HEK293 (cell line): ENCODE measurements around the gene ARID5A.

ENCODE experiments used
- CTCF ChIA-PET: fragments of 350-600 bp; formaldehyde crosslinking; extraction: SDS; loops from one replicate; lab custom pipeline; 2021; ENCODE audit warnings: antibody characterized with exemption; lab: Yijun Ruan, JAX
- POLR2A ChIA-PET: fragments of 300-600 bp; formaldehyde crosslinking; extraction: SDS; loops from one replicate; lab custom pipeline; 2020; ENCODE audit warnings: antibody characterized with exemption, inconsistent platforms; lab: Yijun Ruan, JAX
- H3K27ac ChIP-seq: fragments of 200-500 bp; sonication (Bioruptor generic); 2 replicates; pipeline ENCODE4 v1.5.1; 2014; ENCODE audit warnings: low read depth, low read length, control low read depth, inconsistent platforms; ENCODE audit errors: extremely low read depth
- H3K36me3 ChIP-seq, 2 experiments: fragments of 200-500 bp in 1 of 2; sonication (Bioruptor generic) in 1 of 2; 1 replicate in 1 of 2; 2 replicates in 1 of 2; pipeline ENCODE4 v1.5.1; 2014 to 2017; ENCODE audit warnings: inconsistent platforms in 2 of 2, low read length in 2 of 2; ENCODE audit not compliant: control insufficient read depth in 2 of 2, insufficient read depth in 1 of 2
- H3K4me1 ChIP-seq: fragments of 200-500 bp; sonication (Bioruptor generic); 2 replicates; pipeline ENCODE4 v1.5.1; 2014; ENCODE audit warnings: mild to moderate bottlenecking, low read length, inconsistent platforms; ENCODE audit not compliant: control insufficient read depth, insufficient read depth
- H3K4me3 ChIP-seq: 2 replicates; pipeline ENCODE4 v1.5.1; 2011; ENCODE audit warnings: low read depth, mild to moderate bottlenecking, control low read depth, low read length, moderate library complexity
- H3K9me3 ChIP-seq: fragments of 200-500 bp; sonication (Bioruptor generic); 2 replicates; pipeline ENCODE4 v1.5.1; 2014; ENCODE audit warnings: low read depth, low read length, inconsistent platforms; ENCODE audit not compliant: control insufficient read depth, insufficient read depth
- KLF8 ChIP-seq: fragments of 450-650 bp; formaldehyde crosslinking; IDR thresholded peaks from 2 replicates; pipeline ENCODE4 v1.5.1; 2016; ENCODE audit warnings: missing biosample characterization, missing genetic modification characterization
- SETDB1 ChIP-seq: IDR thresholded peaks from one replicate; pipeline ENCODE4 v1.6.1; 2017; ENCODE audit warnings: mild to moderate bottlenecking, low read length, moderate library complexity, mixed read lengths; ENCODE audit not compliant: insufficient read length
- TCF7L2 ChIP-seq: IDR thresholded peaks from 2 replicates; pipeline ENCODE4 v1.6.1; 2011; ENCODE audit warnings: low read depth, mild to moderate bottlenecking, inconsistent platforms, low read length, moderate library complexity, borderline replicate concordance
- ZBTB10 ChIP-seq: fragments of 450-650 bp; formaldehyde crosslinking; IDR thresholded peaks from 2 replicates; pipeline ENCODE4 v1.5.1; 2016; ENCODE audit warnings: missing biosample characterization, missing genetic modification characterization
- ZBTB21 ChIP-seq: fragments of 450-650 bp; formaldehyde crosslinking; IDR thresholded peaks from 2 replicates; pipeline ENCODE4 v1.5.1; 2017; ENCODE audit warnings: missing biosample characterization, missing genetic modification characterization
- ZEB2 ChIP-seq: fragments of 450-650 bp; formaldehyde crosslinking; IDR thresholded peaks from 2 replicates; pipeline ENCODE4 v1.5.1; 2016; ENCODE audit warnings: missing biosample characterization, missing genetic modification characterization
- ZNF114 ChIP-seq: fragments of 450-650 bp; formaldehyde crosslinking; IDR thresholded peaks from 2 replicates; pipeline ENCODE4 v1.5.0; 2017; ENCODE audit warnings: missing biosample characterization, missing genetic modification characterization
- ZNF140 ChIP-seq: fragments of 450-650 bp; formaldehyde crosslinking; IDR thresholded peaks from 2 replicates; pipeline ENCODE4 v1.5.1; 2016; ENCODE audit warnings: missing biosample characterization, missing genetic modification characterization
- ZNF148 ChIP-seq: fragments of 450-650 bp; formaldehyde crosslinking; IDR thresholded peaks from 2 replicates; pipeline ENCODE4 v1.5.0; 2017; ENCODE audit warnings: missing biosample characterization, missing genetic modification characterization, borderline replicate concordance
- ZNF2 ChIP-seq: fragments of 450-650 bp; formaldehyde crosslinking; IDR thresholded peaks from 2 replicates; pipeline ENCODE4 v1.5.1; 2016; ENCODE audit warnings: missing biosample characterization, missing genetic modification characterization
- ZNF214 ChIP-seq: fragments of 450-650 bp; formaldehyde crosslinking; IDR thresholded peaks from 2 replicates; pipeline ENCODE4 v1.5.1; 2017; ENCODE audit warnings: missing biosample characterization, mild to moderate bottlenecking, missing genetic modification characterization, borderline replicate concordance
- ZNF26 ChIP-seq: fragments of 450-650 bp; formaldehyde crosslinking; IDR thresholded peaks from 2 replicates; pipeline ENCODE4 v1.5.1; 2016; ENCODE audit warnings: missing biosample characterization, missing genetic modification characterization
- ZNF324 ChIP-seq: fragments of 450-650 bp; formaldehyde crosslinking; IDR thresholded peaks from 2 replicates; pipeline ENCODE4 v1.5.1; 2016; ENCODE audit warnings: missing biosample characterization, missing genetic modification characterization
- ZNF335 ChIP-seq: fragments of 450-650 bp; formaldehyde crosslinking; conservative IDR thresholded peaks from 2 replicates; pipeline ENCODE4 v1.5.1; 2016; ENCODE audit warnings: missing biosample characterization, missing genetic modification characterization
- ZNF362 ChIP-seq: fragments of 450-650 bp; formaldehyde crosslinking; IDR thresholded peaks from 2 replicates; pipeline ENCODE4 v1.5.1; 2016; ENCODE audit warnings: missing biosample characterization, missing genetic modification characterization
- ZNF366 ChIP-seq: fragments of 450-650 bp; formaldehyde crosslinking; conservative IDR thresholded peaks from 2 replicates; pipeline ENCODE4 v1.5.1; 2016; ENCODE audit warnings: missing biosample characterization, missing genetic modification characterization
- ZNF518A ChIP-seq: fragments of 450-650 bp; formaldehyde crosslinking; conservative IDR thresholded peaks from 2 replicates; pipeline ENCODE4 v1.5.1; 2016; ENCODE audit warnings: low read depth, missing biosample characterization, missing genetic modification characterization
- ZNF544 ChIP-seq: fragments of 450-650 bp; formaldehyde crosslinking; IDR thresholded peaks from 2 replicates; pipeline ENCODE4 v1.5.0; 2017; ENCODE audit warnings: missing biosample characterization, missing genetic modification characterization
- ZNF561 ChIP-seq: fragments of 450-650 bp; IDR thresholded peaks from 2 replicates; pipeline ENCODE4 v1.5.1; 2018; ENCODE audit warnings: missing biosample characterization, missing genetic modification characterization, borderline replicate concordance
- ZNF660 ChIP-seq: fragments of 450-650 bp; IDR thresholded peaks from 2 replicates; pipeline ENCODE4 v1.5.1; 2018; ENCODE audit warnings: missing biosample characterization, mild to moderate bottlenecking, missing genetic modification characterization
- ZSCAN18 ChIP-seq: fragments of 450-650 bp; formaldehyde crosslinking; IDR thresholded peaks from 2 replicates; pipeline ENCODE4 v1.5.1; 2016; ENCODE audit warnings: missing biosample characterization, missing genetic modification characterization

ARID5A gene

GRCh38 chr2:96556441-96557330 is 20.1 kb downstream of the ARID5A start:
- H3K36me3 ChIP-seq = peaks cover 0 to 6% of the 10 kb centered on the region in 2 experiments; a peak in 1 of 3 replicates
- H3K27ac ChIP-seq = no peak overlapping the region
- CTCF ChIA-PET = interaction anchor here (0.9 to 3.4 kb wide), 5 partner anchors 17 to 555 kb away, joined by 3 to 26 read pairs (median 3); no protein-coding TSS in a partner anchor
- no peak overlapping the region for H3K4me3 ChIP-seq
- no peaks in the 10 kb centered on the region for H3K4me1 ChIP-seq
- H3K9me3 ChIP-seq = no peaks in the 10 kb centered on the region
- POLR2A ChIA-PET = interaction anchor here (0.9 to 1.1 kb wide), 2 partner anchors 204 to 565 kb away, joined by 3 read pairs; partner anchors contain the start of gene CNNM4
- peak; percentile 65 for TF ChIP-seq ZNF362 (tag by site-specific recombination)
- no peak for TF ChIP-seq ZNF114
- peak; percentile 44; the same call in 1 of the 2 replicates for TF ChIP-seq ZNF335
- 0 out of 2 replicates have a peak, but pooled peaks have one; percentile 38 for TF ChIP-seq KLF8 (tag by site-specific recombination)
- no peak for TF ChIP-seq ZNF2 (tag by site-specific recombination)
- TF ChIP-seq ZBTB10 = no peak
- no peak for TF ChIP-seq TCF7L2
- TF ChIP-seq SETDB1 = peak; percentile 94
- TF ChIP-seq ZNF148 (tag by site-specific recombination) = no peak
- TF ChIP-seq ZSCAN18 = no peak
- peak; percentile 92 for TF ChIP-seq ZNF660 (tag by site-specific recombination)
- TF ChIP-seq ZNF214 (tag by site-specific recombination) = no peak
- 0 out of 2 replicates have a peak, but pooled peaks have one; percentile 25 for TF ChIP-seq ZNF366 (tag by site-specific recombination)
- peak; percentile 82 for TF ChIP-seq ZBTB21 (tag by site-specific recombination)
- TF ChIP-seq ZNF324 (tag by site-specific recombination) = peak; percentile 80; the same call in 1 of the 2 replicates
- peak; percentile 66; the same call in 1 of the 2 replicates for TF ChIP-seq ZNF140 (tag by site-specific recombination)
- TF ChIP-seq ZEB2 (tag by site-specific recombination) = peak; percentile 58
- no peak for TF ChIP-seq ZNF561 (tag by site-specific recombination)
- TF ChIP-seq ZNF544 (tag by site-specific recombination) = no peak
- peak; percentile 39 for TF ChIP-seq ZNF518A
- TF ChIP-seq ZNF26 (tag by site-specific recombination) = no peak; the same call in 1 of the 2 replicates
